OCI-LY1 (cell line): ENCODE results near the gene MTLN.

Source experiments
- CTCF ChIP-seq: fragments of 200-600 bp; sonication (generic), shearing (Covaris generic); IDR thresholded peaks from 2 replicates; pipeline ENCODE4 v1.5.1; 2017; ENCODE audit warnings: mild to moderate bottlenecking, antibody characterized with exemption, low read length, moderate library complexity, mixed read lengths
- EZH2 ChIP-seq: fragments of 200-600 bp; sonication (generic), shearing (Covaris generic); IDR thresholded peaks from 2 replicates; pipeline ENCODE4 v1.8.0; 2017; ENCODE audit warnings: borderline replicate concordance, mixed run types, mild to moderate bottlenecking, antibody characterized with exemption, low read length, moderate library complexity, mixed read lengths

- no peak for TF ChIP-seq EZH2
- TF ChIP-seq CTCF: no peak
Measured at GRCh38 chr2:110182449-110182848, 29.9 kb downstream of the MTLN start.
